KBM-7 (cell line): ENCODE results near the gene SMARCD1.
"Not testable (repeated sequence)": the region's sequence is repeated elsewhere in the genome, so short reads cannot be mapped to it uniquely, and the experiment has no call there.

Experiments used
- DNase-seq: peaks from one replicate; pipeline ENCODE4 v3.0.0-alpha.2; 2015
- in situ Hi-C: fragments of 300-500 bp; cut with MboI; formaldehyde crosslinking; loops from 2 replicates; pipeline ENCODE4 v1.14.3; 2020; ENCODE audit warnings: low sequenced_read_pairs, low pct_unique_long_range_greater_than_20kb, mixed read lengths

The SMARCD1 gene

DNA sequence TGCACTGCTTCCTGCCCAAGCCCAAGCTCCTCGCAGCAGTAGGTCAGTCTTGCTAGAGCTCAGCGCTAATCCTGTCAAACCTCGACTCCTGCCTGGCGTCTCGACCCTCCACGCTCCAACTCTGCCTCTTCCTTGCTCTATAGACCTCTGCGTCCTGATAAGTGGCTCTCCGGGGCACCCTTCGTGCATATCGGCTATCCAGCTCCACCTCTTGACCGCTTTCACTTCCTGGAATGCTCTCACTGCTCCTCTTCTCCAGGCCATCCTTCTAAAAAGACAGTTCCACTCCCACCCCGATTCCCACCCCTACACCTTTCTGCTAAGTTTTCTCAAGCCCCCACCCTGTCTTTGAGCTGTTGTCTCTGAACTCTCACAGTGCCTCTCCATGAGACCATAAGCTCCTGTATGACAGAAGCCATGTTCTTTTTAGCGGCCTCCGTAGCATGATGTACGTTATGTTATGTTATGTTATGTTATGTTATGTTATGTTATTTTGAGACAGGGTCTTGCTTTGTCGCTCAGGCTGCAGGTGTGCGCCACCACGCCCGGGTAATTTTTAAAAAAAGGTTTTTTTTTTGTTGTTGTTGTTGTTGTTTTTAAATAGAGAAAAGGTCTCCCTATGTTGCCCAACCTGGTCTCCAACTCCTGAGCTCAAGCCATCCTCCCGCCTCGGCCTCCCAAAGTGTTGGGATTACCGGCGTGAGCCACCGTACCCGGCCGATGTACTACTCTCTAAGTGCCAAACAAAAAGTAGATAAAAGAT, 27.5 kb downstream of the SMARCD1 start:
- no peak for DNase-seq
- in situ Hi-C loops = no loop called here

DNA sequence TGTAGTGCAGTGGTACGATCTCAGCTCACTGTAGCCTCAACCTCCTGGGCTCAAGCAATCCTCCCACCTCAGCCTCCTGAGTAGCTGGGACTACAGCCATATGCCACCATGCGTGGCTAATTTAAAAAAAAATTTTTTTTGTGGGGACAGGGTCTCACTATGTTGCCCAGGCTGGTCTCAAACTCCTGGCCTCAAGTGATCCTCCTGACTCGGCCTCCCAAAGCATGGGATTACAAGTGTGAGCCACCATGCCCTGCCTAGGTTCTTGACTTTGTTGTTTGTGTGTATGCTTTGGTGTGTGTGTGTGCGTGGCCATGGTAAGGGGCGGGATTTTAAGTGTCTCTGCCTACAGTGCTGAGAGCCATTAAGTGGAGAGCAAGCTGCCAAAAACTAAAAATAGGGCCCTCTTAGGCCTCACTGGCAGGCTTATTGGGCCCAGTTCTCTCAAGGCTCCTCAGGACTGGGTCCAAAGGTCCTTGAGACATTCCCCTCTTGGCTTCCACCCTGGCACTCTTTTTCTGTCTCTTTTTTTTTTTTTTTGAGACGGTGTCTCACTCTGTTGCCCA, 32.0 kb downstream of the SMARCD1 start:
- in situ Hi-C loops = no loop called here
- no peak for DNase-seq

DNA sequence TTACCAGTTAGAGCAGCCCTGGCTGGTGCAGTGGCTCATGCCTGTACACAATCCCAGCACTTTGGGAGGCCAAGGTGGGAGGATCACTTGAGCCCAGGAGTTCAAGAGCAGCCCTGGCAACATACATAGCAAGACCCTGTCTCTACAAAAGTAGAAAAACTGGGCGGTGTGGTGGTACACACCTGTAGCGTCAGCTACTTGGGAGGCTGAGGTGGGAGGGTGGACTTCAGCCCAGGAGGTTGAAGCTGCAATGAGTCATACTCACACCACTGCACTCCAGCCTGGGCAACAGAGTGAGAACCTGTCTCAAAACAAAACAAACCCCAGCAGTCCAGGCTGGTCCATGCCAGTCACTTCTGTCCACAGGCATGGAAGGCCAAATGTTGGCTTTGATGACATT, 34.2 kb downstream of the SMARCD1 start:
- DNase-seq = no peak
- in situ Hi-C loops = no loop called here

DNA sequence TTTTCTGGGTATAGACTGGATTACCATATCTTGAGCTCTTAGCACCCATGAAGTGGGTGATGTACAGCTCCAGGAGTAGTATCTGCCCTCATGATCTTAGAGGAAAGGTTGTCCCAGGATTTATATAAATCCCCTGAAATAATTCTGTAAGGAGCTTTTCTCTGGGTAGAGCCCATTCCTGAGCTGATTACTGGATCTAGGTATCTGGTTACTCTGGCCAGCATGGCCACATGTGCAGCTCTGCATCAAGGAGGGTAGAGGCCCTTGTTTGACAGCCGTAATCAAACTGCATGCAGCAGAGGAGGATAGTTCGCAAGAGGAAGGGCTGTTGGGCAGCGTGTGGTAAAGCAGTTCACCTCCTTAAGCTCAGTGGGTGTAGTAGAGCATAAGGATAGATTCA, 35.4 kb downstream of the SMARCD1 start:
- DNase-seq = no peak
- in situ Hi-C loops = no loop called here

DNA sequence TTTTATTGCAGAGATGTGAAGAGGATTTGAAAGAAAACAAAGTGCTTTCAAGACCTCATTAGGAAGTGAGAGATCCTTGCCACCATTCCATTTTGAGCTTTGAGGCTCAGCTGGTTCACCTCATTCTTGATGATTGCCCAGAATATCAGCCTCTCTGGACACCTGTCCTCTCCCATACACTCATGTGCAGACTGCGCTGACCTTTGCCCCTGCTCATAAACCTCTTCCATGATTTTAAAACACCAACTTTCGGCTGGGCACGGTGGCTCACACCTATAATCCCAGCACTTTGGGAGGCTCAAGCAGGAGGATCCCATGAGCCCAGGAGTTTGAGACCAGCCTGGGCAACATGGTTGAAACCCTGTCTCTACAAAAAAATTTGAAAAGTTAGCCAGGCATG, 35.8 kb downstream of the SMARCD1 start:
- in situ Hi-C loops = no loop called here
- no peak for DNase-seq

DNA sequence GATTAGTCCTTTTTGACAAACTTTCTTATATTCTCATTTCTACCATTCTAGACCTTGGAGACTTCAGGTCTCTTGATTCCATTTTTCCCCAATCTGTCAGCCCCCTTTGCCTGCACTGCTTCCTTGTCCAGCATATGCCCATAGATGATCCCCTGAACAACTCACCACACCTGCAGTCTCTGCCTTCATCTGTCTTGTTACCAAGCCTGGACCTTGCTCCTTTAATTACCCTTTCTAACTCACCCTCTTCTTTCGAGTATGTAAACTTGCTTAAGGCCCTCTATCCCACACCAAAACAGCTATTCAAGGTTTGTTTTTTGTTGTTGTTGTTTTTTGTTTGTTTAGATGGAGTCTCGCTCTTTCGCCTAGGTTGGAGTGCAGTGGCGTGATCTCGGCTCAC, 36.5 kb downstream of the SMARCD1 start:
- in situ Hi-C loops = no loop called here

DNA sequence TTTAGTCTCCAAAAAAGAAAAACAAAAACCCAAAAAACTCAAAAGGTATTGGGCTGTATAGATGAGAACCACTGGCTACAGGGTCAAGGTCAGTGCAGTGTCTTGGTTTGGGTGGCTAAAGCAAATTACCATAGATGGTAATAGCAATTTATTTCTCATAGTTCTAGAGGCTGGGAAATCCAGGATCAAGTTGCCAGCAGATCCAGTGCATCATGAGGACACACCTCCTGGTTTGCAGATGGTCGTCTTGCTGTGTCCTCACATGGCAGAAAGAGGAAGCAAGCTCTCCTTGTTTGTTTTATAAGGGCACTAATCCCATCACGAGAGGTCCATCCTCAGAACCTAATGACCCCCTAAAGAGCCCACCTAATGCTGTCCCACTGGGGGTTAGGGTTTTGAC, 38.1 kb downstream of the SMARCD1 start:
- in situ Hi-C loops = no loop called here
- no peak for DNase-seq

More for the DNA sequence above, 36.5 kb downstream of the SMARCD1 start:
- no peak for DNase-seq

DNA sequence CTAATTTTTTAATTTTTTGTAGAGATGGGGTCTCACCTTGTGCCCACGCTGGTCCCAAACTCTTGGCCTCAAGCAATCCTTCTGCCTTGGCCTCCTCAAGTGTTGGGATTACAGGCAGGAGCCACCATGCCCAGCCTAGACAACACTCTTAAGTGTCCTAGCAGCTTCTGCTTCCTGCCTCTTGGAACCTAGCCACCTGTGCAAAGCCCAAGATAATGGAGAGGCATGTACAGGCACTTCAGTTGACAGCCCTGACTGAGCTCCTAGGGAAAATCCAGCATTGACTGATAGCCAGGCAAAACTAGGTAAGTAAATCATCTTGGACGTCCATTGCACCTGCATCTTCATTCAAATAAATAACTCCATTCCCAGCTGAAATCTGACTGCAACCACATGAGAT, 42.4 kb downstream of the SMARCD1 start:
- DNase-seq = no peak
- in situ Hi-C loops = no loop called here

DNA sequence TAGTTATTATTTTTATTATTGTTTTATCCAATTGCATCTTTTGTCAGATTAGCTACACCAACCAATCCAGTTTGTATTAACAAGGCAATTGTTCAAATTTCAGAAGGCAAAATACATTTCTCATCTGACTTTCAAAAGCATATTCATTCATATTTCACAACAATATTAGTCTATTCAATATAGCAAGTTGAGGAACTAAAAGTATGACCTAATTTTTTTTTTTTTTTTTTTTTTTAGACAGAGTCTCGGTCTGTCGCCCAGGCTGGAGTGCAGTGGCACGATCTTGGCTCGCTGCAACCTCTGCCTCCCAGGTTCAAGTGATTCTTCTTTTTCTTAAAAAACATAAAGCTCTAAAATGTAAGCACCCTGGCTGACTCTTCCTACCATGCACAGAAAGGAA, 44.1 kb downstream of the SMARCD1 start:
- in situ Hi-C loops = no loop called here
- DNase-seq = no peak

DNA sequence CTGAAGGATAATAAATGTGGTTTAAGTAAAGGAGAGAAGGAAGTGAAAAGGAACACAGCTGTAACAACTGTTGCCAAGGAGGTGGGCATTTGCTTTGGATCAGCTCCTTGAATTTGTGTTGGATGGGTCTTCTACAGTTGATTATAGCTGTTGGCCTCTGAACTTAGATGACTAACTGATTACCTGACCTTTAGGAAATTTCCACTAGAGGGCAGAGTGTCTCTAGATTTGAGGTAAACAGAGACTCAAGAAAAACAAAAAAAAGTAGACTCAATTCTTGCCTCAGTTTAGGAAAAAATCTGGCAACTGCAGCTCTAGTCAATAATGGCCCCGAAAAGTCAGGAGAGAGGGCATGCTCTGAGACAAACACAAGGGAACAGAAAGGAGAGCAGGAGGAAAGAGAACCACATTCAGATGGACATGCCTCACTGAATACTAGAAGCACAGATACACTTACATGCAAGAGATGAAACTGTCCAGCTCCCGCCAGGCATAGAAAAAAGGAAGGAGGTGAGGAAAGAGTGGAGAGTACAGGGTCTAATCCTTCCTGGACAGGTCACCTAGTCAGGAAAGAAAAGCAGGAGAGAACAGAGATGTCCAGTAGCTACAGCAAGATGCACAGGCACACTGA, 47.5 kb downstream of the SMARCD1 start:
- in situ Hi-C loops = no loop called here
- DNase-seq = peak; percentile 68

DNA sequence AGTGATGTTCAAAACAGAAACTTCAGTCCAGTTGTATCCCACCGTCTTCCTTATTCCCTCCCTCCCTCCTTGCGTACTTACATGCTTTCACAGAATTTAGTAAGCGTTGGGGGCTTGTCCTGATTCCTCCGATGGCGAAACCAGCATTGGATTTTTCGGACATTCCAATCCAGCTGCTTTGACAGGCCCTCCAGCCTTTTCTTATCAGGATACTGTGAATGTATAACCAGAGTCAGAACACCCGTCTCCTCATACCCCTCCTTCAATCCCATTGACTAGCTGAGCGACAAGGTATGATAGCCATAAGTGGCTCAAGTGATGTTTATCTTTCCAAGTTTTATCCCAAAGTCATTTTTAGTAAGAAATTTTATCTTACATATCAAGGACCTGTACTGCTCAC, 57.9 kb downstream of the SMARCD1 start:
- in situ Hi-C loops = no loop called here
- DNase-seq = no peak

DNA sequence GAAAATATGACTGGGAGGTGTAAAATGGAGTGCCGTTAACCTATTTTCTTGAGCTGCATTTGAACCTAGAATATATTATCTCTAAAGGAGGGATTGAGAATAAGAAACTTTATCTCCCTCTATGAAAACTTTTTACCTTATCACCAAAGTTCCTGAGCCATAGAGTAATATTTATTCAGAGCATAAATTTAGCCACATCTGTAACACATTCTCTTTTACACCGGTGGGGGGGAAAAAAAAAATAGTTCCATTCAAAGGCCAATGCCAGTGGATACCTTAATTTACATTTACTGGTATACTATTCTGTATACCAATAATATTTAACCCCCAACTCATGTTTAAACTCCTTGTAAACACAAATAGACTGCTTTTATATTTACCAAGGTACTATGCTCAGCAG, 60.3 kb downstream of the SMARCD1 start:
- DNase-seq = no peak
- in situ Hi-C loops = no loop called here

DNA sequence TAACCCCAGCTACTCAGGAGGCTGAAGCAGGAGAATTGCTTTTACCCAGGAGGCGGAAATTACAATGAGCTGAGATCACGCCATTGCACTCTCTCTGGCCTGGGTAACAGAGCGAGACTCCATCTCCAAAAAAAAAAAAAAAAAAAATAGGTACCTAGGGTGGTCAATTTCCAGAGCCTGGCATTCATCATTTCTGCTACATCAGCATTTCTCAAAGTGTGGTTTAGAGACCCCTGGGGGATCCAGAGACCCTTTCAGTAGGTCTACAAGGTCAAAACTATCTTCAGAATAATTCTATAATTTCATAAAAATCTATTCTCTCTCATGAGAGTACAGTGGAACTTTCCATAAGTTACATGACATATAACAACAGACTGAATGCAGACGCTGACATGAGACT, 62.1 kb downstream of the SMARCD1 start:
- in situ Hi-C loops = no loop called here
- no peak for DNase-seq

DNA sequence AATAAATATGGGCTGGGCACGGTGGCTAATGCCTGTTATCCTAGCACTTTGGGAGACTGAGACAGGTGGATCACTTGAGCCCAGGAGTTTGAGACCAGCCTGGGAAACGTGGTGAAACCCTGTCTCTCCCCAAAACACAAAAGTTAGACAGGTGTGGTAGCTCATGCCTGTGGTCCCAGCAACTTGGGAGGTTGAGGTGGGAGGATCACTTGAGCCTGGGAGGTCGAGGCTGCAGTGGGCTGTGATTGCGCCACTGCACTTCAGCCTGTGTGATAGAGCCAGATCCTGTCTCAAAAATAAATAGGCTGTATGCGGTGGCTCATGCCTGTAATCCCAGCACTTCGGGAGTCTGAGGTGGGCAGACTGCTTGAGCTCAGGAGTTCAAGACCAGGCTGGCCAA, 62.9 kb downstream of the SMARCD1 start:
- DNase-seq, in situ Hi-C loops: not testable (repeated sequence)

DNA sequence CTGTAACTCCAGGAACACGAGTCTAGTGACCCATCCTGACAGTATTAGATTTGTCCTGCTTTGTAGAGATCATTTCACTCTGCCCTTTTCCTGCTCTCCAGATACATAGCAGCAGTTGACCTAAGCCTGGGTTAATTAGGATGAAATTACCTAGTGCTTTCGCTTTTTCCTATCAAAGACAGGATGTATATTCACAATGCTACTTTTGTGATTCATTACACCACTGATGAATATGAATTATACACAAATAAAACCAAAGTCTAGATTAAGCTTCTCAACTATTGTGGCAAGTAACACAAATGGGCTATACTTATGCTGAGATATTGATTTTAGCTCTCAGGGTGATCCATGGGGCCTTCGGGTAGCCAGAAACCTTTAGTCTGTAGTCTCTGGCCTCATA, 64.2 kb downstream of the SMARCD1 start:
- DNase-seq = no peak
- in situ Hi-C loops = no loop called here
